PFSK-1 (cell line): Measurements from ENCODE around the gene RAD51B.

Experiments used
- FOXP2 ChIP-seq: optimal IDR thresholded peaks from 2 replicates; pipeline ENCODE3; 2011; ENCODE audit warnings: borderline replicate concordance, control low read depth, inconsistent platforms; ENCODE audit not compliant: insufficient read depth; ENCODE audit errors: extremely low read length, extremely low read depth
- POLR2AphosphoS5 ChIP-seq: IDR thresholded peaks from 2 replicates; pipeline ENCODE4 v1.6.1; 2012; ENCODE audit warnings: low read depth, mild to moderate bottlenecking, control low read depth, low read length, moderate library complexity
- REST ChIP-seq, 2 experiments: IDR thresholded peaks; 2 replicates each; pipeline versions ENCODE4 v1.6.1 to v1.8.0; 2011 to 2012; ENCODE audit warnings: low read depth in 2 of 2, low read length in 2 of 2, control low read depth in 1 of 2, inconsistent platforms in 1 of 2, mild to moderate bottlenecking in 1 of 2, moderate library complexity in 1 of 2; ENCODE audit not compliant: insufficient read depth in 1 of 2
- SIN3A ChIP-seq: IDR thresholded peaks from 2 replicates; pipeline ENCODE4 v1.6.1; 2012; ENCODE audit warnings: mild to moderate bottlenecking, low read length, moderate library complexity, borderline replicate concordance; ENCODE audit not compliant: insufficient read depth
- TAF1 ChIP-seq: IDR thresholded peaks from 2 replicates; pipeline ENCODE4 v1.6.1; 2012; ENCODE audit warnings: low read length, control low read depth, borderline replicate concordance; ENCODE audit not compliant: insufficient read depth

The RAD51B gene

GRCh38 chr14:68473069-68473468 lies 653.5 kb downstream of the RAD51B start:
- TF ChIP-seq SIN3A (no peak), TAF1 (no peak), FOXP2 (no peak), REST (IDR thresholded peaks at IDR 0.05; ENCODE audit: insufficient read depth in 1 of 2, low read depth in 2 of 2, low read length in 2 of 2) (no peak), POLR2AphosphoS5 (no peak)

- TF ChIP-seq SIN3A: no peak
- no peak for TF ChIP-seq REST (IDR thresholded peaks at IDR 0.05; ENCODE audit: insufficient read depth in 1 of 2, low read depth in 2 of 2, low read length in 2 of 2)
Observed at GRCh38 chr14:68473794-68474193, 654.2 kb downstream of the RAD51B start.

- TF ChIP-seq TAF1: no peak
Observed at GRCh38 chr14:68474741-68475140, 655.2 kb downstream of the RAD51B start.

GRCh38 chr14:68475802-68476201 lies 656.2 kb downstream of the RAD51B start:
- no peak for TF ChIP-seq REST (IDR thresholded peaks at IDR 0.05; ENCODE audit: insufficient read depth in 1 of 2, low read depth in 2 of 2, low read length in 2 of 2)
- TF ChIP-seq TAF1: no peak
- no peak for TF ChIP-seq POLR2AphosphoS5
- TF ChIP-seq FOXP2: no peak

- TF ChIP-seq TAF1 (no peak), SIN3A (no peak), REST (IDR thresholded peaks at IDR 0.05; ENCODE audit: insufficient read depth in 1 of 2, low read depth in 2 of 2, low read length in 2 of 2) (no peak), FOXP2 (no peak), POLR2AphosphoS5 (no peak)
Observed at GRCh38 chr14:68476212-68477109, 656.9 kb downstream of the RAD51B start.
